ENCODE data around the gene ABCF2. TPM values are rescaled to one million over a fixed set of nuclear protein-coding genes. Genes with fewer than 3 reads are reported as not detected.

ABCF2 gene
- total RNA-seq, 1 experiment from 2014 or later: 55.5 TPM

DNA sequence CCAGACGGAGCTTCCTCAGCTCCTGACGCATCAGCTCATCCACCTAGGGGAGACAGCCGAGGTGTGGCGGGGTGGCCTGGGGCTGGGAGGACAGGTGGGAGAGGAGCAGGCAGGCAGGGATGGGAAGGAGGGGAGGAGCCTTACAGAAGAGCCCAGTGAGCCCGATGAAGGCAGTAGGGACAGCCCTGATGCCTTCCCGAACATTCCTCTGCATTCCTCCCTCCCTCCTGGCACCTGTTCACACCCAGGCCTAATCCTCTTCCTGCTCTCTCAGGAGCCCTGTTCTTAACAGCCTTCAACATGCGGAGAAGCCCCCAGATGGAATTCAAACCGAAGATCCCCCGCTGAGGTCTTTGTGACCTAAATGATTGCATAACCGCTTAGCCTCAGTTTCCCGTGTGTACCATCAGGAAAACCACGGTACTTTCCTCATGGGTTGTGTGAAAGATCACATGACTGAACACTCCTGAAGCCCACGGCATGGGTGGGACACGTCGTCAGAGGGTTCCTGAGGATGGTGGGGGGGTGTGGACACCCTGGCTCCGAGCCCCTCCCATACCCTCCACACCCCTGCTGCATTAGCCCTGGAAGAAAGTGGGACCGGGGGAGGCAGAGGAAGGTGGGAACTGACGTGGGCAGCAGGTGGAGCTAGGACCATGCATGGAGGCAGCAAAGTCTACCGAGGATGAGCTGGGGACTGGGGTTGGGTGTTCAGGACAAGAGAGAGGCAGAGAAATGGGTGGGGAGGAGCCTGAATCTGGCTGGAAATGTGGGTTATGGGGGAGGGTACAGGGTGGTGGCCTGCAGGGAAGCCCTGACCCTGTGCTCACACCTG, 31.2 kb downstream of the ABCF2 start:
- H3K4me2 ChIP-seq (ENCODE audit: low read length): no peak overlapping the region
- H3K36me3 ChIP-seq (ENCODE audit: low read depth, low read length): no peaks in the 10 kb centered on the region
- no peaks in the 10 kb centered on the region for H3K79me2 ChIP-seq (ENCODE audit: low read length)
- H2AFZ ChIP-seq (ENCODE audit: low read length): no peak overlapping the region
- H3K9me3 ChIP-seq (ENCODE audit: low read length): no peaks in the 10 kb centered on the region
- peaks cover 44% of the 10 kb centered on the region; the same call in 1 of the 2 replicates for H3K27me3 ChIP-seq (ENCODE audit: low read length)
- no TSS peak for BruUV-seq (replicated peaks)
- ChIA-PET CTCF (no interaction called here), POLR2A (ENCODE audit: unreplicated experiment) (no interaction called here)
- TF ChIP-seq EZH2 (IDR thresholded peaks at IDR 0.05; ENCODE audit: low read length, unreplicated experiment) (no peak), EZH2phosphoT487 (IDR thresholded peaks at IDR 0.05; ENCODE audit: borderline replicate concordance, low read length) (no peak)
- TF ChIP-seq, protein P1, sequence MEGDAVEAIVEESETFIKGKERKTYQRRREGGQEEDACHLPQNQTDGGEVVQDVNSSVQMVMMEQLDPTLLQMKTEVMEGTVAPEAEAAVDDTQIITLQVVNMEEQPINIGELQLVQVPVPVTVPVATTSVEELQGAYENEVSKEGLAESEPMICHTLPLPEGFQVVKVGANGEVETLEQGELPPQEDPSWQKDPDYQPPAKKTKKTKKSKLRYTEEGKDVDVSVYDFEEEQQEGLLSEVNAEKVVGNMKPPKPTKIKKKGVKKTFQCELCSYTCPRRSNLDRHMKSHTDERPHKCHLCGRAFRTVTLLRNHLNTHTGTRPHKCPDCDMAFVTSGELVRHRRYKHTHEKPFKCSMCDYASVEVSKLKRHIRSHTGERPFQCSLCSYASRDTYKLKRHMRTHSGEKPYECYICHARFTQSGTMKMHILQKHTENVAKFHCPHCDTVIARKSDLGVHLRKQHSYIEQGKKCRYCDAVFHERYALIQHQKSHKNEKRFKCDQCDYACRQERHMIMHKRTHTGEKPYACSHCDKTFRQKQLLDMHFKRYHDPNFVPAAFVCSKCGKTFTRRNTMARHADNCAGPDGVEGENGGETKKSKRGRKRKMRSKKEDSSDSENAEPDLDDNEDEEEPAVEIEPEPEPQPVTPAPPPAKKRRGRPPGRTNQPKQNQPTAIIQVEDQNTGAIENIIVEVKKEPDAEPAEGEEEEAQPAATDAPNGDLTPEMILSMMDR (conservative IDR thresholded peaks at IDR 0.05; ENCODE audit: low read depth, low read length): no peak
- H3K27ac ChIP-seq (ENCODE audit: low read length): no peak overlapping the region
- H3K4me3 ChIP-seq (ENCODE audit: low read length): no peak overlapping the region
- ATAC-seq (no peak), DNase-seq (no peak)
- no peaks in the 10 kb centered on the region for H4K20me1 ChIP-seq (ENCODE audit: low read length)
- no peak overlapping the region for H3K9ac ChIP-seq (ENCODE audit: low read length)
- H3K9me2 ChIP-seq (replicated peaks; ENCODE audit: low read length): no peaks in the 10 kb centered on the region
- no peaks in the 10 kb centered on the region for H3K4me1 ChIP-seq (ENCODE audit: insufficient read depth, low read length)
- intact Hi-C loops (cut with micrococcal nuclease): no loop called here
- H3F3A ChIP-seq (ENCODE audit: low read length, unreplicated experiment): no peaks in the 10 kb centered on the region

DNA sequence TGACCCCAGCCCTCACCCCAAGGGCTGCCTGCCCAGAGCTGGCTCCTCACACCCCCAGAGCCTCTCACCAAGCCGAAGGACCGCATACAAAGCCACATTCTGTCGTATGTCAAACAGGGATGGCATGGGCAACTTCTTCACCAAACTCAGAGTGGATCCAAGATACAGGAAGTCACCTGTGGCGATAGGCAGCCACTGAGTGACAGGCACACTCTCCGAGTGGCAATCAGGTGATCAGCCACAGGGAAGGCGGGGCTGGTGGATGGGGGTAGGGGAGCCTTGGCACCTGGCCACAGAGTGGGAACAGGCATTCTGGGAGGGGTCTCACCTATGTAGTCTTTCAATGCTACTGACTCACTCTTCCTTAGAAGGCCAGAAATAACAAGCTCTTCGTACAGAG, 32.8 kb downstream of the ABCF2 start:
- H3K27ac ChIP-seq (ENCODE audit: low read length): no peak overlapping the region
- H3K9me3 ChIP-seq (ENCODE audit: low read length): no peaks in the 10 kb centered on the region
- no peaks in the 10 kb centered on the region for H3K4me1 ChIP-seq (ENCODE audit: insufficient read depth, low read length)
- ATAC-seq: no peak
- no TSS peak for BruUV-seq (replicated peaks)
- POLR2A ChIA-PET (ENCODE audit: unreplicated experiment): no interaction called here
- H3K9me2 ChIP-seq (replicated peaks; ENCODE audit: low read length): no peaks in the 10 kb centered on the region
- H3K4me2 ChIP-seq (ENCODE audit: low read length): no peak overlapping the region
- CTCF ChIA-PET: no interaction called here
- H3K79me2 ChIP-seq (ENCODE audit: low read length): no peaks in the 10 kb centered on the region
- DNase-seq: no peak
- H3K36me3 ChIP-seq (ENCODE audit: low read depth, low read length): no peaks in the 10 kb centered on the region
- H4K20me1 ChIP-seq (ENCODE audit: low read length): no peaks in the 10 kb centered on the region
- no peaks in the 10 kb centered on the region for H3F3A ChIP-seq (ENCODE audit: low read length, unreplicated experiment)
- no peak for TF ChIP-seq EZH2phosphoT487 (IDR thresholded peaks at IDR 0.05; ENCODE audit: borderline replicate concordance, low read length)
- TF ChIP-seq, protein P1 (conservative IDR thresholded peaks at IDR 0.05; ENCODE audit: low read depth, low read length): no peak
- no peak for TF ChIP-seq EZH2 (IDR thresholded peaks at IDR 0.05; ENCODE audit: low read length, unreplicated experiment)
- peaks cover 59% of the 10 kb centered on the region for H3K27me3 ChIP-seq (ENCODE audit: low read length)
- H3K4me3 ChIP-seq (ENCODE audit: low read length): no peak overlapping the region
- intact Hi-C loops (cut with micrococcal nuclease): no loop called here
- no peak overlapping the region for H3K9ac ChIP-seq (ENCODE audit: low read length)
- H2AFZ ChIP-seq (ENCODE audit: low read length): no peak overlapping the region

All from PC-3 (cell line).